SK-N-SH (cell line): Measurements from ENCODE around the gene GGPS1.

Experiments used
- CTCF ChIP-seq: fragments of 200-600 bp; sonication (generic); IDR thresholded peaks from 2 replicates; pipeline ENCODE4 v1.6.1; 2017; ENCODE audit warnings: antibody characterized with exemption, mild to moderate bottlenecking, moderate library complexity
- FOXM1 ChIP-seq: IDR thresholded peaks from 2 replicates; pipeline ENCODE4 v1.4.0; 2012; ENCODE audit warnings: low read depth, mild to moderate bottlenecking
- JUND ChIP-seq: IDR thresholded peaks from 2 replicates; pipeline ENCODE4 v1.4.0; 2012
- MAX ChIP-seq: IDR thresholded peaks from 2 replicates; pipeline ENCODE4 v1.4.0; 2012; ENCODE audit warnings: low read depth
- MXI1 ChIP-seq: IDR thresholded peaks from 2 replicates; pipeline ENCODE4 v1.6.1; 2012; ENCODE audit warnings: mild to moderate bottlenecking, low read depth, low read length, improper control_type of control experiment
- NRF1 ChIP-seq: IDR thresholded peaks from 2 replicates; pipeline ENCODE4 v1.6.1; 2012; ENCODE audit warnings: low read depth, mild to moderate bottlenecking, low read length
- PBX3 ChIP-seq: IDR thresholded peaks from 2 replicates; pipeline ENCODE4; 2012
- RAD21 ChIP-seq: IDR thresholded peaks from 2 replicates; pipeline ENCODE4 v1.6.1; 2012; ENCODE audit warnings: mild to moderate bottlenecking, low read length
- RFX5 ChIP-seq: IDR thresholded peaks from 2 replicates; pipeline ENCODE4 v1.6.1; 2012; ENCODE audit warnings: mild to moderate bottlenecking, improper control_type of control experiment, low read length

- no peak for TF ChIP-seq MAX
- no peak for TF ChIP-seq RAD21
- no peak for TF ChIP-seq CTCF
- TF ChIP-seq NRF1: no peak
- no peak for TF ChIP-seq FOXM1
- TF ChIP-seq MXI1: no peak
- TF ChIP-seq PBX3: no peak
- no peak for TF ChIP-seq RFX5
- TF ChIP-seq JUND: no peak
Measured at GRCh38 chr1:235289859-235290739, 38.3 kb upstream of the GGPS1 start.
